Measurements from ENCODE around the gene RPS6KC1.
A peak's percentile ranks its signal among the peaks of the same experiment; 100 is the strongest.
"Not testable (repeated sequence)": the region's sequence is repeated elsewhere in the genome, so short reads cannot be mapped to it uniquely, and the experiment has no call there.

Gene RPS6KC1

DNA sequence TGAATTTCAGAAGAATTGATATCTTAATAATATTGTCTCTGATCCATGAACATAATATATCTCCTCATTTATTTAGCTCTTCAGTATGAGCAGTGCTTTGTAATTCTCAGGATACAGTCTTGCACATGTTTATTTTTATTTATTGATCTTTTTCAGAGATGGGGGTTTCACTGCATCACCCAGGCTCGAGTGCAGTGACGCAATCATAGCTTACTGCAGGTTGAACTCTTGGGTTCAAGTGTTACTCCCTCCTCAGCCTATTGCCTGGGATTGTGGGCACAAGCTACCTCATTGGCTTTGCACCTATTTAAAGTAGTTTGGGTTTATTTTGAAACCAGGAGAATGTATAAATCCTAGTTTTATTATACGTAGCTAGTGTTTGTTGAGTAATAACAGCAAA is 4.7 kb downstream of the RPS6KC1 start:
- no peak for DNase-seq (ENCODE audit: low read depth)

DNA sequence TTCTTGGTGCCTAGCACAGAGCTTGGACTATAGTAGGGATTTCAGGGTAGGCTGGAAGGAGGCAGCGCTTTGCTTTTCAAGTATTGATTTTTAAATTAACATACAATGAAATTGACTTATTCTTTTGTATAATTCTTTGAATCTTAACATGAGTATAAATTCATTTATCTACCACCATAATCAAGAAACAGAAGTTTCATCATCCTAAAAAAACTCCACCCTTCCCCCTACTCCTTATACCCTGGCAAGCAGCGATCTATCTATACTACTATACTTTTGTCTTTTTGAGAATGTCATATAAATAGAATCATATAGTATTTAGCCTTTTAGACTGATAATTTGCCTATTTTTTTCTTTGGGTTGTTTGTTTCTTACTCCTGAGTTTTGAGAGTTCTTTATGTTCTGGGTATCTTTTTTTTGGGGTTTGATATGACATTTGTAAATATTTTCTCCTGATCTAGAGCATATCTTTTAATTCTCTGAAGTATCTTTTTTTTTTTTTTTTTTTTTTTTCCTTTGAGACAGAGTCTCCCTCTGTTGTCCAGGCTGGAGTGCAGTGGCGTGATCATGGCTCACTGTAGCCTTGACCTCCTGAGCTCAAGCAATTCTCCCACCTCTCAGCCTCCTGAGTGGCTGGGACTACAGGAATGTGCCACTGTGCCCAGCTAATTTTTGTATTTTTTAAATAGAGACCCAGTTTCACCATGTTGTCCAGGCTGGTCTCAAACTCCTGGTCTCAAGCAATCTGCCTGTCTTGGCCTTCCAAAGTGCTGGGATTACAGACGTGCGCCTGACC is 6.4 kb downstream of the RPS6KC1 start:
- no peak for DNase-seq (ENCODE audit: low read depth)

DNA sequence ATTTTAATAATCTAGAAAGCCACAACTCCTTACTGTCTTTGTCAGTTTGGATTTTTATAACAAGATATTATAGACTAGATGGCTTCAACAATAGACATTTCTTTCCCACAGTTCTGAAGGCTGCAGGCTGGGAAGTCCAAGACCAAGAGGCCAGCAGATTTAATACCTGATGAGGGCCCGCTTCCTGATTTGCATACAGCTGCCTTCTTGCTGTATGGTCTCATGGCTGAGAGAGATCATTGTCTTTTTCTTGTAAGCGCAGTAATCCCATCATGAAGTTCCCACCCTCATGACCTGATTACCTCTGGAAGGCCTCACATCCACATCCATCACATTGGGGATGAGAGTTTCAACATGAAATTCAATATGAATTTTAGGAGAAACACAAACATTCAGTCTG is 9.8 kb downstream of the RPS6KC1 start:
- no peak for DNase-seq (ENCODE audit: low read depth)

DNA sequence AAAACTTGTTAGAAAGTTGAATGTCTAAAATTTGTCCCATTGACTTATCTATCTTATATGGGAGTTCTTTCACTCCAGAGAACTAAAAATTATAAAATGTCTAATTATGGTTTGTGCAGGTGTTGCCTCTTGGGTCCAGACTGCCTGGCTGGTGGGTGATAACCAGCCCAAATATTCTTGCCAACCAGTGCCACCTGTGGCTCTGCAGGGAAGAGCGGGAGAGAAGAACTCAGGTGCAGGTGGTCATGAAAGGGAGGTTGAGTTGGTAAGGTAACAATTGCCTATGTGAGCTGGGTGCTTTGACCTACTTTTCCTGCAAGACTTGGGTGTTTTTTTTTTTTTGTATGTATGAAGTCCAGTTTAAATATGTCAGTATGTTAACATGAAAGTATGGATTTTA is 10.2 kb downstream of the RPS6KC1 start:
- no peak for DNase-seq (ENCODE audit: low read depth)

DNA sequence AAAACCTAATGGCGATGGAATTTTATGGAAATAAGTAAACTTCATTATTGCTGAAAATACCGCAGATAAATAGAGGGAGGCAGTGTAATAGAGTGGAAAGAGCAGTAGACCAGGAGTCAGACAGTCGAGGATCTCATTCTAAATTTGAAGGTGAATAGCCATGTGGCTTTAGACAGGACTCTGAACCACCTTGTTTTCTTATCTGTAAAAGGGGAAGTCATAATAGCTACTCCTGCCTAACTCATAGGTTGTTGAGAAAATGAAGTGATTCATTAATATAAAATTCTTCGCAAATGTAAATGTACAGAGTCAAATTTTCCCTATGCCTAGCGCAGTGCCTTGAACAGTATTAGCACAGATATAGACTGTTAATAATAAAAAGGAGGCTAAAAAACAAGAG is 14.8 kb downstream of the RPS6KC1 start:
- no peak for DNase-seq (ENCODE audit: low read depth)

DNA sequence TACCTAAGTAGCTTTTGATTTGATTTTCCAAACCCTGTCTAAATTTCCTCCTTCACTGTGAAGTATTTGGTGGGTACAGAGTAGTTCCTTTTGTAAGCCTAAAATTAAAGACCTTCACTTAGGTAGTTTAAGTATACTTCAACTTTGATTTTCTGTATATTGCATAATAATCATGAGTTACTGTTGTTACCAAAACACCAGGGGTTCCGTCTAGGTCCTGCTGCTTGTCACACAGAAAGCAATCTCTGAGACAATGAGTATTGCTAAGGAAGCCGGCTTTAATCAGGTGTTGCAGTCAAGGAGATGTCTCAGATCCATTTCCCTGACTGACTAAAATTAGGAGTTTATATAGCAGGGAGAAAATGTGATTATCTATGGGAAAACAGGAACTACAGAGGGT is 15.3 kb downstream of the RPS6KC1 start:
- no peak for DNase-seq (ENCODE audit: low read depth)

DNA sequence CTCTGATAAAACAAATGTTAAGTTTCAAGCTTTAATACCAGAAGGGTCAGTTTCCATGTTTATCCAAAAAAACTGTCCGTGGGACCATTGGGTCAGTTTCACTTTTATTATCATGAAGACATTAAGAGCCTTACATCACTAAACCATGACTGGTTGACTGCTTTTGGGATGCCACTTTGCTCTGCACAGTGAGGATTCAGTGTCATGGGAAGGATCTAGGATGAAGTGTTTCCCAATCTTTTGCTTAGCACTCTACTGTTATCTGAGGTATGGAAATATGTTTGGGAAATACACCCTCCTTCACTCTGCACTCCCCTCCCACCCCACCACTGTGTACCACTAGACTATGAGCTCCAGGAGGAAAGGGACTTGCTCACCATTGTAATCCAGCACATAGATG is 16.3 kb downstream of the RPS6KC1 start:
- no peak for DNase-seq (ENCODE audit: low read depth)

DNA sequence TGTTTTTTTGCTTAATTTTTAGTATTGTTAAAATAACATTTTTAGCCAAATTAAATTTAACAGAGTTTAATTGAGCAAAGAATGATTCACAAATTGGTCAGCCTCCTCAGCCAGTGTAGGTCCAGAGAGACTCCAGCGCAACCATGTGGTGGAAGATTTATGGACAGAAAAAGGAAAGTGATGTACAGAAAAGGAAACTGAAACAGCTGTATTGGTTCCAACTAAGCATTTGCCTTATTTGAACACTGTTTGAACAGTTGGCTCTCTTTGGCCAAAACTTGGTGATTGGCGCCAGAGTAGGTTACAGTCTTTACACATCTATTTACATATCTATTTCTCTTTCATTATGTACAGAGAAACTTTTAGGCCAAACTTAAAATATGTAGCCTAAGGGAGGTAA is 19.4 kb downstream of the RPS6KC1 start:
- DNase-seq (ENCODE audit: low read depth) = peak; percentile 13

DNA sequence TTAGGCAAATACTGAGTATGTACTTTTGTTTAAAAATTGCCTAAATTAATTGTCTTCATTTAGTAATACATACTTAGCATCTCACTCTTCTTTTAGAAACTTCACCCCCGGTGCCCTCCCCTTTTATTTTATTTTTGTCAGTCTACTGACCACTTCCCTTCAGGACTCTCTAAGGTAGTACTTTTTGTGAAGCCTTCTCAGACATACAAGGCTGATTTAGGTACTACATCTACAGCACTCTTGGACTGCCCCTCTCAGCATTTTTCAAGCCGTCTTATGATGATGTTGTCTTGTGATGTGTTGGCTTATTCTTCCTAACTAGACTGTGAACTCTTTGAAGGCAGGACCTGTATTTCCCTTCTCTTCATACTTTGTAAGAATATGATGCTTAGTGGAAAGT is 24.7 kb downstream of the RPS6KC1 start:
- DNase-seq (ENCODE audit: low read depth) = no peak

DNA sequence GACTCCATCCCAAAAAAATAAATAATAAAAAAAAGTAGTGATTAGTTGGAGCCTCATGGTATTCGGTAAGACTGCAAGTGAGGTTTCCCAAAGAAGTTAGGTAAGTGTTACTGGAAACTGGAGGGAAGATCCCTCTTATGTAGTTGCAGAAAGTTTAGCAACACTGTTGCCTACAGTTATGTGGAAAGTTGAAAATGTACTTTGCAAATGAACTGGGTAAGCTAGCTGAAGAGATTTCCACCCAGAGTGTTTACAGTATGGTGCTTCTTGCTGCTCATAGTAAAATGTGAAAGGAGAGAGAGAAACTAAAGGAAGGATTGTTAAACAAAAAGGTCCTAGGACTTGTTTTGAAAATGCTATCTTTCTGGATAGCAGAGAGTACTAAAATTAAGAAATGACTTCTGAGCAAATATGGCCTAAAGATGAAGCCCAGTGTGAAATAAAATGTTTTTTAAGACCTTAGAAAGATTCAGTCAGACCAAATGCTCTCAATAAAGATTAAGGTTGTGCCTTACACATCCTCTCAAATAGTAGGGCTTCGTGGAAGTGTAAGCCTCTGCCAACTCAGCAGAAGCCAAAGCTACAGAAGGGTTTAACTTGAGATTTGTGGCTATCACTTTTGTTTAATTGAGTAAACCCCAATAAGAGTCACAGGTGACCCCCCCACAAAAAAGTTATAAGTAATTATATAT is 31.5 kb downstream of the RPS6KC1 start:
- DNase-seq (ENCODE audit: low read depth) = no peak

DNA sequence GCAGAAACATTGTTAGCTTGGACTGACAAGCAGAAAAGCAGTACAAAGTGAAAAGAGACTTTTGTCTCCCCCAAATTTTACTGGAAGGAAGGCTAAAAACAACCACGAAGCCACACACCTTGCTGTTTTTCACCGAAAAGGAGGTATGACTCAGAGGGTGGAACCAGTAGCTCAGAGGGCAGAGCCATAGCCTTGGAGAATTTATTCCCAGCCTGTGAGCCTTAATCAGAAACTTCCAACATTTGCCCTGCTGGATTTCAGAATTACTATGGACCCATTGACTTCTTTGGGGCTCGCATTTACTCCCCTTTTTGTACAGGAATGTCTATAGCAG is 32.0 kb downstream of the RPS6KC1 start:
- no peak for DNase-seq (ENCODE audit: low read depth)

DNA sequence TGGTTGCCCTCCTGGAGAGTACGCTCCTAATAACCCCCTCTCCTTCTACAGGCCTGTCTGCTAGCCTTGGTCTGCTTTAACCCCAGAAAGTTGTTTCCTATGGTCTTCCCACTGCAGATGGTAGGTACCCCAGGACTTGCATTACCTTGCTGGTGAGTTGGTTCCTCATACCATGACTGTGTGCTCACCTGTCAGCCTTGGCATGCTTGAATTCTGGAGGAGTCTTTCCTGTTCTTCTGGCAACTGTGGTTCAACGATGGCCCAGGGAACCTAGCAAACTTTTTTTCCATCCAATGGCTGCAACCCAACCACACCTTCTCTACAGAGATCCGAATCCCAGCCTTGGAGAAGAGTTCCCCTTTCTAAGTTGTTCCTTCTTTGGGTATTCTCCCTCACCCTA is 36.9 kb downstream of the RPS6KC1 start:
- DNase-seq (ENCODE audit: low read depth) = no peak

DNA sequence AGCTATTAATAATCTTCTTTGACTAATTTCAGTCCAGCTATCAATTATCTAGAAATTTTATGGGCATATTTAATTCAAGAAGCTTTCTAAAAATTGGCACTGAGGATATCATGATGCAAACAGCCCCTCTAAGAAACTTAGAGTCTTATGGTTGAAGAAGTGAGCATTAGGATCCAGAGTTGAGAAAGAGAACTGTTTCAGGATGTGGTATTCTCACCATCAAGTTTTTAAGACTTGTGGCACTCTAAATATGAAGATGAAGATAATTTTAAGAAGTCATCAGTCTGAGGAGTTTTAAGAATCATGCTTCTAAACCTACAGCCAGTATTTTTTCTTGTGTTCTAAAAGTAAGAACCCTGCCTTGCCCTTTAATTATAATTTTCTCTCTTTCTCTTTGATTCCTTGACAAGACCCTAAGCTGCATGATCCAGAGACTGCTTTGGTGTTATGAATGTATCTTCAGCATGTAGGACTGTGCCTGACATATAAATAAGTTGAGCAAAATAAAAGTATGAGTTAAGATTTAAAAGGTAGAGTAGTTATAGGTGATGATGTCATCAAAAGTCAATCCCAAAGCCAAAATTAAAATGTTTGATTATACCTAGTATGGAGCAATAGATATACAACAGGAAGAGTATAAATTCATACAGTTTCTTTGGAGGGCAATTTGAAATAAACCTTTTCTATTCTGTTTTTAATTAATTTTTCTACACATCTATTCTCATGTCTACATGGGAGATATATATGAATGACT is 39.1 kb downstream of the RPS6KC1 start:
- DNase-seq (ENCODE audit: low read depth) = no peak

DNA sequence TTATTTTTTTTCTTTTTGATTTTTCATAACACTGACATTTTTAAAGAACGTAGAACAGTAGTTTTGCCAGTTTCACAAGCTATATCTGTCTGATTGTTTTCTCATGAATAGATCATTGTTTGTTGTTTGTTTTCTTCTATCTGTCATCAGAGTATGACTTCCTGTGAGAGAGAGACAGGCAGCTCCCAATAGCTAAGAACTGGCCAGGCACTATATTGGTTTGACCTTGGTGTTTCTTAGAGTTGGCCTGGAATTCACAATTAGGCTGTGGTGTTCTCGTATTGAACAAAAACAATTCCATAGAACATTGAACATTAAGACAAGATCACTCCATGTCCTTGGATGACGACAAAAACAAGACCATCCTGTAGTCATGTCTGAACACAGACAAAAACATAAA is 43.4 kb downstream of the RPS6KC1 start:
- no peak for DNase-seq (ENCODE audit: low read depth)

DNA sequence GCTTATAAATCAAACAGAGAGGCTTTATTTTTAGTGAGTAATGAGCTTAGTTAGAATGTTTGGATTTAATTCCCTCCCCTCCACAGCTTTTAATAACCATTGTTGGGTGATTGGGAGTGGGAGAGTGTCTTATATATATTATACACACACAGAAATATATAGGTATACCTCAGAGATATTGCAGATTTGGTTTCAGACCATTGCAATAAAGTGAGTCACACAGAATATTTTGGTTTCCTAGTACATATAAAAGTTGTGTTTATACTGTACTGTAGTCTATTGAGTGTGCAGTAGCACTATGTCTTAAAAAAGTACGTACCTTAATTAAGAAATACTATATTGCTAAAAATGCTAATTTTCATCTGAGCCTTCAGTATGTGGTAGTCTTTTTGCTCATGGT is 44.4 kb downstream of the RPS6KC1 start:
- no peak for DNase-seq (ENCODE audit: low read depth)

DNA sequence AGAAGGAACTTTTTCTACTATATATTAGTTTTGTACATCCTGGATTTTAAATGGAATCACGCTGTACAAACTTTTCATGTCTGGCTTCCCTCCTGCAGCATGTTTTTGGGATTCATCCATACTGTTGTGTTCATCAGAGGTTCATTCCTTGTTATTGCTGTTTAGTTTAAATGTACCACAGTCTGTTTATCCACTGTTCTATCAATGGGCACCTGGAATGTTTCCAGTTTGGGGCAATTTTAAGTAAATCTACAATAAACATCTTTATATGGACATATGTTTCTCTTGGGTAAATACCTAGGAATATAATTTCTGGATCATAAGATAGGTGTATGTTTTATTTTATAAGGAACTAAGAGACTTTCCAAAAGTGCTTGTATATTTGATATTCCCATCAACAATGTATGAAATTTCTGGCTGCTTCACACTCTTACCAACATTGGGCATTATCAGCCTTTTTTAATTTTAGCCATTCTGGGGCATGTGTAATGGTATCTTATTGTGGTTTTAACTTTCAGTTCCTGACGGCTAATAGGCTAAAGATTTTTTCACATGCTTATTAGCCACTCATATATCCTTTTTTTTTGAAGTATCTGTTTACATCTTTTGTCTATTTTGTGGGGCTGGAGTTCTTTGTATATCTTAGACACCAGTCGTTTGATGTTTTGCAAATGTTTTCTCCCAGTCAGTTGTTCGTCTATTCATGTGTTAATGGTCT is 48.8 kb downstream of the RPS6KC1 start:
- no peak for DNase-seq (ENCODE audit: low read depth)

DNA sequence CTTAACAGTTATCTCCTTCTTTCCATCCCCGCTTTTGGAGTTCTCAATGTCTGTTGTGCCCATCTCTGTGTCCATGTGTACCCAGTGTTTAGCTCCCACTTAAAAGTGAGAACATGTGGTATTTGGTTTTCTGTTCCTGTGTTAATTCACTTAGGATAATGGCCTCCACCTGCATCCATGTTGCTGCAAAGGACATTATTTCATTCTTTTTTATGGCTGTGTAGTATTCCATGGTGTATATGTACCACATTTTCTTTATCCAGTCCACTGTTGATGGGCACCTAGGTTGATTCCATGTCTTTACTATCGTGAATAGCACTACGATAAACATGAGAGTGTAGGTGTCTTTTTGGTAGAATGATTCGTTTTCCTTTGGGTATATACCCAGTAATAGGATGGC is 49.5 kb downstream of the RPS6KC1 start:
- DNase-seq (ENCODE audit: low read depth) = not testable (repeated sequence)

DNA sequence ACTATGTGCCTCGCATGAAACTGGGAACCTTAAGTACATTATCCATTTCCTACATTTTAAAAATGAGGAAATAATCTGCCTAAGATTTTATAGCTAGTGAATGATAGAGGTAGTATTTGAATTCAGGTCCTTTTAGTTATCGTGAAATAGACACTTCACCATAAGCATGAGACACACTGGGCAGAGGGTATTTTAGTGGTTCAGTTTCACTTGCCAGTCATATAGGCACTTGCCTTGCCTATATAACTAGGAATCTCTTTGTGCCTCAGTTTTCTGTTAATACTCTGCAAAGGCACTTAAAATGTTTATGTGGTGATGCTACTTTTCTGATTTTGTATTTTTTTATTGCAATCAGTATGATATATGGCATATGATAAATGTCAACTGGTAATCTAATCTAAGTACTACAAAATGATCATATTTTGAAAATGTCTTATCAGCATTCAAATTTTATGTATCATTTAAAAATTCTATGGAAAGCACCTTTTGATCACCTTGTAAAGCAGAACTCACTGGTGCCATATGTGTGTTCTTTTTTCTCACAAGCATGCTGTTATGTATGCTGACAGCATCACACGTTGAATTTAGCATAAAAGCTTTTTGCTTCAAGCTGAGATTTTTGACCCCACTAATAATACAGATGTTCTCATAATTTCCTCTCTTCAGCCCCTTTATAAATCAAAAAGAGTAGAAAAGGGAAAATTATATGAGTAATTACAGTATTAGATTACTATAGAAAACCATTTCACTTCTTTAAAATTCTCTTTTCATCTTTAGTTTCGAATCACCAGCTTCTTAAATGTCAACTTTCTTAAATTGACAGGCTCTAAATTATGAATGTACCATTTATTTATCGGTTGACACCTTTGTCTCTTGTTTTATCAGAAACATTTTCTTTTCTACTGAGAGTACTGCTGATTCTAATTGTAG is 52.6 kb downstream of the RPS6KC1 start:
- no peak for DNase-seq (ENCODE audit: low read depth)

DNA sequence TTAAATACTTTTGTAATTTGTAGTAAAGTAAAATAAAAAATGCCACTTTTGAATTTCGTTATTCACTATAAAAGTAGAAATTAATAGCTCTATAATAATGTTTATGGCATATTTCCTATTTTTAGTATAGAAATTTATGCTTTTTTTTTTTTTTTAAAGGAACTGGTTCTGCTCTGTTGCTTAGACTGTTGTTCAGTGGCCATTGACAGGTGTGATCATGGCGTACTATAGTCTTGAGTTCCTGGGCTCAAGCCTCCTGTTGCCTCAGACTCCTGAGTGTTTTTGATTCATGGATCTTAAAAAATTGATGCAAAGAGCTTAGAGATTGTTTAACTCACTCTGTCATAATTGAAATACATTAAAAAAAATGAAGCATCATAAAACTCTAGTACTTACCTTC is 53.6 kb downstream of the RPS6KC1 start:
- DNase-seq (ENCODE audit: low read depth) = no peak

DNA sequence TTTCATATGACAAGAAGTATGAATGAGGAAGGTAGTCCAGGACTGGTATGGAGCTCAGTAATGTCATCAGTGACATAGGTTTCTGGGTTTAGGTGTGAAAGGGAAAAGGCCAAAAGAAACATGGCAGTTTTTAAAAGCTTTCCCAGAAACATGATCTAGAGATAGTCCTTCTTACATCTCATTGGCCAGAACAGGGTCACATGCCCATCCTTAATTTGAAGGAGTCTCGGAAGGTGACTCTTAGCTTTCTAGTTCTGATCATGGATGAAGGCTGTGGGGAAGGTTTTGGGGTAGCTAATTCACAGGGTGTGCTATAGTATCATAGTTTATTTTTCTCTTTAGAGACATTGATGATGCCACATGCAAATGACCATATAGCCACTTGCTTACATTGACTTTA is 55.3 kb downstream of the RPS6KC1 start:
- no peak for DNase-seq (ENCODE audit: low read depth)

DNA sequence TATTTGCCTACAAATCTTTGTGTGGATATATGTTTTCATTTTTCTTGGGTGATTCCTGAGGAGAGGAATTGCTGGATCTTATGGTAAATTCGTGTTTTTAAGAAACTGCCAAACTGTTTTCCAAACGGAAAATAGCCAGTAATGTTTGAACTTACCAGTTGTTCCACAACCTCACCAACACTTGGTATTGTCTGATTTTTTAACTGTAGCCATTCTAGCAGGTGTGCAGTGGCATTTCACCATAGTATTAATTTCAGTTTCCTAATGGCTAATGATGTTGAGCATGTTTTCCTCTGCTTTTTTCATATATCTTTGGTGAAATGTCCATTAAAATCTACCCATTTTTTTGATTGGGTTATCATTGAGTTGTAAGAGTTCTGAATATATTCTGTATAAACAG is 56.6 kb downstream of the RPS6KC1 start:
- no peak for DNase-seq (ENCODE audit: low read depth)

Data from non-pigmented ciliary epithelial cell (primary cell).